Hippocampal formation (tissue), 2 donors: ENCODE data around the gene EFCC1.
"Not testable (repeated sequence)": the region's sequence is repeated elsewhere in the genome, so short reads cannot be mapped to it uniquely, and the experiment has no call there.

Source experiments
- DNase-seq, 2 donors: peaks; one replicate each; lab custom pipeline; 2025; lab: John Stamatoyannopoulos, UW

Gene EFCC1

GRCh38 chr3:129054605-129055104 is 53.6 kb downstream of the EFCC1 start:
- no peak for DNase-seq

- DNase-seq = no peak
These were observed 55.5 kb downstream of the EFCC1 start for GRCh38 chr3:129056451-129057173.

- DNase-seq = no peak
These were observed 56.1 kb downstream of the EFCC1 start for GRCh38 chr3:129057249-129057648.

GRCh38 chr3:129058441-129059200 is 57.5 kb downstream of the EFCC1 start:
- peak; percentile 10 to 38 for DNase-seq

GRCh38 chr3:129059311-129059958 is 58.3 kb downstream of the EFCC1 start:
- no peak for DNase-seq

- DNase-seq = no peak
These were observed 59.3 kb downstream of the EFCC1 start, which contains the start of gene GP9 for GRCh38 chr3:129060276-129061022. GP9 (plus strand) TSS chr3:129060779; CDS start chr3:129061740, 961 bp downstream.

- DNase-seq = no peak
These were observed 60.2 kb downstream of the EFCC1 start for GRCh38 chr3:129061023-129061887.

GRCh38 chr3:129061888-129062834 is 61.1 kb downstream of the EFCC1 start:
- DNase-seq = no peak

- DNase-seq = no peak
These were observed 62.1 kb downstream of the EFCC1 start for GRCh38 chr3:129063091-129063640.

- no peak for DNase-seq
These were observed 62.9 kb downstream of the EFCC1 start for GRCh38 chr3:129063841-129064482.

GRCh38 chr3:129065016-129065719 is 64.1 kb downstream of the EFCC1 start:
- no peak for DNase-seq

GRCh38 chr3:129065720-129066073 is 64.6 kb downstream of the EFCC1 start:
- no peak for DNase-seq

- not testable (repeated sequence) for DNase-seq
These were observed 66.6 kb downstream of the EFCC1 start for GRCh38 chr3:129067719-129068118.

- DNase-seq = no peak
These were observed 67.3 kb downstream of the EFCC1 start for GRCh38 chr3:129068291-129068886.

GRCh38 chr3:129069313-129070085 is 68.4 kb downstream of the EFCC1 start:
- DNase-seq = not testable (repeated sequence)

GRCh38 chr3:129070086-129070885 is 69.2 kb downstream of the EFCC1 start:
- no peak for DNase-seq
